Ascending aorta (tissue), 2 donors: ENCODE data around the gene CHST13. TPM values are rescaled to one million over a fixed set of nuclear protein-coding genes. Genes with fewer than 3 reads are reported as not detected.

ENCODE experiments used
- DNase-seq, 2 donors: peaks; one replicate each; pipeline ENCODE4 v3.0.0-alpha.2; 2019; ENCODE audit warnings: low spot score in 2 of 2
- H3K27ac ChIP-seq, 2 donors: fragments of 200-600 bp; sonication (generic); one replicate each; pipeline ENCODE4 v1.5.1; 2016 to 2017; ENCODE audit warnings: mild to moderate bottlenecking in 1 of 2
- H3K27me3 ChIP-seq: fragments of 200-600 bp; sonication (generic); one replicate; pipeline ENCODE4 v1.5.1; 2017
- H3K36me3 ChIP-seq, 2 donors: fragments of 200-600 bp; sonication (generic); one replicate each; pipeline ENCODE4 v1.5.1; 2016
- H3K4me1 ChIP-seq, 2 donors: fragments of 200-600 bp; sonication (generic); one replicate each; pipeline ENCODE4 v1.5.1; 2016 to 2017; ENCODE audit warnings: mild to moderate bottlenecking in 1 of 2
- H3K4me3 ChIP-seq, 2 donors: fragments of 200-600 bp; sonication (generic); one replicate each; pipeline ENCODE4 v1.5.1; 2016 to 2017; ENCODE audit warnings: mild to moderate bottlenecking in 1 of 2
- H3K9me3 ChIP-seq, 2 donors: fragments of 200-600 bp; sonication (generic); one replicate each; pipeline ENCODE4 v1.5.1; 2016
- CTCF ChIP-seq, 3 experiments: fragments of 200-600 bp in 2 of 3; fragments of 450-650 bp in 1 of 3; sonication (generic) in 2 of 3; IDR thresholded peaks; one replicate each; pipeline ENCODE4 v1.5.1; 2016 to 2019; ENCODE audit warnings: antibody characterized with exemption in 3 of 3, mild to moderate bottlenecking in 1 of 3, moderate library complexity in 1 of 3
- intact Hi-C: fragments of 100-400 bp; cut with DNase I; formaldehyde crosslinking; loops from one replicate; pipeline ENCODE4 v1.15.1; 2023
- total RNA-seq: library from RNA; depleted of rRNA; stranded (reverse); fragments of >200 nt; gene quantifications from one replicate; pipeline ENCODE4 v1.1.0, GENCODE V29; 2016

The CHST13 gene
- total RNA-seq, 1 donor from 2014 or later: not detected

GRCh38 chr3:126502656-126503055, 21.3 kb upstream of the CHST13 start:
- no peak overlapping the region for H3K27ac ChIP-seq
- H3K27me3 ChIP-seq: no peaks in the 10 kb centered on the region
- no peaks in the 10 kb centered on the region for H3K9me3 ChIP-seq
- no peaks in the 10 kb centered on the region for H3K4me1 ChIP-seq
- intact Hi-C loops: no loop called here
- no peak for DNase-seq
- H3K36me3 ChIP-seq: no peaks in the 10 kb centered on the region
- no peak overlapping the region for H3K4me3 ChIP-seq
- no peak for TF ChIP-seq CTCF (IDR thresholded peaks at IDR 0.05)

GRCh38 chr3:126503701-126504100, 20.3 kb upstream of the CHST13 start:
- no peak overlapping the region for H3K27ac ChIP-seq
- no peaks in the 10 kb centered on the region for H3K9me3 ChIP-seq
- no peak overlapping the region for H3K4me3 ChIP-seq
- no peaks in the 10 kb centered on the region for H3K27me3 ChIP-seq
- DNase-seq: no peak
- H3K36me3 ChIP-seq: no peaks in the 10 kb centered on the region
- no peak for TF ChIP-seq CTCF (IDR thresholded peaks at IDR 0.05)
- intact Hi-C loops: no loop called here
- H3K4me1 ChIP-seq: no peaks in the 10 kb centered on the region

- intact Hi-C loops: no loop called here
- H3K27ac ChIP-seq: no peak overlapping the region
- H3K4me1 ChIP-seq: no peaks in the 10 kb centered on the region
- no peak for TF ChIP-seq CTCF (IDR thresholded peaks at IDR 0.05)
- no peaks in the 10 kb centered on the region for H3K36me3 ChIP-seq
- no peaks in the 10 kb centered on the region for H3K9me3 ChIP-seq
- H3K4me3 ChIP-seq: no peak overlapping the region
- H3K27me3 ChIP-seq: no peaks in the 10 kb centered on the region
- DNase-seq: no peak
Observed at GRCh38 chr3:126507886-126508285, 16.1 kb upstream of the CHST13 start.

- DNase-seq: no peak
- H3K27me3 ChIP-seq: no peaks in the 10 kb centered on the region
Observed at GRCh38 chr3:126508564-126508964, 15.4 kb upstream of the CHST13 start.

GRCh38 chr3:126509597-126510307, 14.2 kb upstream of the CHST13 start:
- Histone ChIP-seq H3K27me3 (no peaks in the 10 kb centered on the region), H3K27ac (no peak overlapping the region), H3K36me3 (no peaks in the 10 kb centered on the region), H3K4me1 (no peaks in the 10 kb centered on the region), H3K9me3 (no peaks in the 10 kb centered on the region), H3K4me3 (no peak overlapping the region)
- intact Hi-C loops: no loop called here
- no peak for TF ChIP-seq CTCF (IDR thresholded peaks at IDR 0.05)
- DNase-seq: no peak

More at GRCh38 chr3:126508564-126508964, 15.4 kb upstream of the CHST13 start:
- no peak for TF ChIP-seq CTCF (IDR thresholded peaks at IDR 0.05)
- H3K27ac ChIP-seq: no peak overlapping the region
- intact Hi-C loops: no loop called here
- H3K4me1 ChIP-seq: no peaks in the 10 kb centered on the region
- no peaks in the 10 kb centered on the region for H3K36me3 ChIP-seq
- H3K4me3 ChIP-seq: no peak overlapping the region
- no peaks in the 10 kb centered on the region for H3K9me3 ChIP-seq
